Measurements from ENCODE around the gene TOP3A.

DNA sequence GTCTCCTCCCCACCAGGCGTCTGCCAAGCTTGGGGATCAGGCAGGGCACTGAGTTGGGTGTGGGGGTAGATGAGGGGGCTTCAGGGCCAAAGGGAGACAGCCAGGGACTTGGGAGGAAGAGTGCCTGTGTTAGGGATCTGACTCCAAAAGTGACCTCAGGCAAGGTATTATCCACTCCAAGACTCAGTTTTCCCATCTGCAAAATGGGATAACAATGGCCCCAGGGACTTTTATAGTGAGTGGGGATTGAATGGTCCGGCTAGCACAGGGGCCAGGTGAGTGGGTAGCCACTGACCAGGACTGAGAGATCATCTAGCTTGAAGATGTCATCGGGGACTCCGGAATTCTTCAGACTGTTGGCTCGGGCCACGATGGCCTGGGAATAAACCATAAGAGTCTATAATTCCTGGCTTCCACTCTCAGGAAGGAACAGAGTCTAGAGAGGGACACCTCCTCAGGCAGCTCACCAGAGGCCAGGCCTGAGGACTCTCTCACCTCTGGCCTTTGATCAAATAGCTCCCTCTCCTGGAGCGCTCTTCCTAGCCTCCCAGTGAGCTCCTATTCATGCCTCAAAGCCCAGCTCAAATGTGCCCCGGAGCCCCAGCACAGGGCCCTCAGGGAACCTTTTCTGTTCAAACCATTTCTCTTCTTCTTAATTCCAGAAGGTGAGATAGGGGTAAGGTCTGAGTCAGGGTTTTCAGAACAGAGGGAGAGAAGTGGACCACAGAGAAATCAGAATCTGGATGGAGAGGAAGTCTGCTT, 59.7 kb downstream of the TOP3A start:
- TF ChIP-seq, protein P1, sequence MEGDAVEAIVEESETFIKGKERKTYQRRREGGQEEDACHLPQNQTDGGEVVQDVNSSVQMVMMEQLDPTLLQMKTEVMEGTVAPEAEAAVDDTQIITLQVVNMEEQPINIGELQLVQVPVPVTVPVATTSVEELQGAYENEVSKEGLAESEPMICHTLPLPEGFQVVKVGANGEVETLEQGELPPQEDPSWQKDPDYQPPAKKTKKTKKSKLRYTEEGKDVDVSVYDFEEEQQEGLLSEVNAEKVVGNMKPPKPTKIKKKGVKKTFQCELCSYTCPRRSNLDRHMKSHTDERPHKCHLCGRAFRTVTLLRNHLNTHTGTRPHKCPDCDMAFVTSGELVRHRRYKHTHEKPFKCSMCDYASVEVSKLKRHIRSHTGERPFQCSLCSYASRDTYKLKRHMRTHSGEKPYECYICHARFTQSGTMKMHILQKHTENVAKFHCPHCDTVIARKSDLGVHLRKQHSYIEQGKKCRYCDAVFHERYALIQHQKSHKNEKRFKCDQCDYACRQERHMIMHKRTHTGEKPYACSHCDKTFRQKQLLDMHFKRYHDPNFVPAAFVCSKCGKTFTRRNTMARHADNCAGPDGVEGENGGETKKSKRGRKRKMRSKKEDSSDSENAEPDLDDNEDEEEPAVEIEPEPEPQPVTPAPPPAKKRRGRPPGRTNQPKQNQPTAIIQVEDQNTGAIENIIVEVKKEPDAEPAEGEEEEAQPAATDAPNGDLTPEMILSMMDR (conservative IDR thresholded peaks at IDR 0.05; ENCODE audit: low read depth, low read length): no peak
- no peak for TF ChIP-seq EZH2 (IDR thresholded peaks at IDR 0.05; ENCODE audit: borderline replicate concordance, low read depth, low read length, poor library complexity, severe bottlenecking)

All from A673 (cell line).